Smooth muscle cell (in vitro differentiated cells): ENCODE measurements around the gene DNAH11. TPM values are rescaled to one million over a fixed set of nuclear protein-coding genes. Genes with fewer than 3 reads are reported as not detected.
A peak's percentile ranks its signal among the peaks of the same experiment; 100 is the strongest.

Source experiments
- DNase-seq: peaks from one replicate; lab custom pipeline; 2025; ENCODE audit not compliant: unreplicated experiment; lab: John Stamatoyannopoulos, UW
- H2AFZ ChIP-seq: fragments of 200-600 bp; sonication (generic); 2 replicates; pipeline ENCODE4 v1.6.0; 2016; ENCODE audit warnings: antibody characterized with exemption, low read depth, mild to moderate bottlenecking
- H3F3A ChIP-seq: fragments of 200-600 bp; sonication (generic); 2 replicates; pipeline ENCODE4 v1.6.0; 2017; ENCODE audit warnings: antibody characterized with exemption, low read depth
- H3K27ac ChIP-seq: fragments of 200-600 bp; sonication (generic); 2 replicates; pipeline ENCODE4 v1.5.1; 2016; ENCODE audit warnings: low read depth, mild to moderate bottlenecking
- H3K27me3 ChIP-seq: fragments of 200-600 bp; sonication (generic); 2 replicates; pipeline ENCODE4 v1.6.1; 2016; ENCODE audit warnings: low read depth, mild to moderate bottlenecking
- H3K36me3 ChIP-seq: fragments of 200-600 bp; sonication (generic); 2 replicates; pipeline ENCODE4 v1.5.1; 2016; ENCODE audit warnings: low read depth
- H3K4me1 ChIP-seq: fragments of 200-600 bp; sonication (generic); 2 replicates; pipeline ENCODE4 v1.5.1; 2016; ENCODE audit warnings: low read depth
- H3K4me2 ChIP-seq: fragments of 200-600 bp; sonication (generic); 2 replicates; pipeline ENCODE4 v1.6.0; 2016; ENCODE audit warnings: mild to moderate bottlenecking
- H3K4me3 ChIP-seq: fragments of 200-600 bp; sonication (generic); 2 replicates; pipeline ENCODE4 v1.5.1; 2016; ENCODE audit warnings: mild to moderate bottlenecking
- H3K79me2 ChIP-seq: fragments of 200-600 bp; sonication (generic); 2 replicates; pipeline ENCODE4 v1.6.0; 2016; ENCODE audit warnings: low read depth, mild to moderate bottlenecking
- H3K9ac ChIP-seq: fragments of 200-600 bp; sonication (generic); 2 replicates; pipeline ENCODE4 v1.6.0; 2016; ENCODE audit warnings: low read depth
- H3K9me3 ChIP-seq: fragments of 200-600 bp; sonication (generic); replicated peaks from 2 replicates; pipeline ENCODE4 v1.5.1; 2016; ENCODE audit warnings: low read depth
- H4K20me1 ChIP-seq: fragments of 200-600 bp; sonication (generic); 2 replicates; pipeline ENCODE4 v1.6.0; 2016; ENCODE audit warnings: low read depth
- CTCF ChIP-seq: fragments of 200-600 bp; sonication (generic); IDR thresholded peaks from 2 replicates; pipeline ENCODE4 v1.5.1; 2017; ENCODE audit warnings: borderline replicate concordance, mild to moderate bottlenecking, antibody characterized with exemption; ENCODE audit not compliant: insufficient read depth, poor library complexity, severe bottlenecking
- WGBS: methylation state at CpG from one replicate; pipeline ENCODE4 v1.1.7; 2016; ENCODE audit warnings: low lambda C conversion rate; 5-methylcytosine and 5-hydroxymethylcytosine counted together
- polyA plus RNA-seq: library from polyadenylated mRNA; unstranded; fragments of >200 nt; fragmentation: Nextera tagmentation; extraction: Ambion mirVana; gene quantifications from 2 replicates; pipeline ENCODE4 v1.2.1, GENCODE V29; 2016
- total RNA-seq: library from RNA; depleted of rRNA; stranded (reverse); fragments of >200 nt; gene quantifications from 2 replicates; pipeline ENCODE4 v1.2.3, GENCODE V29; 2014

Gene DNAH11
- total and polyA plus RNA-seq, 2 experiments from 2014 or later: 0.22 to 0.63 TPM

GRCh38 chr7:21718391-21718790, 175.6 kb downstream of the DNAH11 start:
- H3K27me3 ChIP-seq: peaks cover 3% of the 10 kb centered on the region
- no peaks in the 10 kb centered on the region for H3F3A ChIP-seq
- H3K4me2 ChIP-seq: no peak overlapping the region
- no peak overlapping the region for H3K9ac ChIP-seq
- H2AFZ ChIP-seq: no peak overlapping the region
- no peak overlapping the region for H3K27ac ChIP-seq
- no peaks in the 10 kb centered on the region for H3K4me1 ChIP-seq
- no peaks in the 10 kb centered on the region for H3K79me2 ChIP-seq
- no peaks in the 10 kb centered on the region for H3K36me3 ChIP-seq
- no peaks in the 10 kb centered on the region for H4K20me1 ChIP-seq
- no peak for DNase-seq
- TF ChIP-seq CTCF: no peak
- no peak overlapping the region for H3K4me3 ChIP-seq
- H3K9me3 ChIP-seq: no peaks in the 10 kb centered on the region

GRCh38 chr7:21719846-21720245, 177.0 kb downstream of the DNAH11 start:
- H3K79me2 ChIP-seq: no peaks in the 10 kb centered on the region
- no peaks in the 10 kb centered on the region for H3K36me3 ChIP-seq
- H3K4me1 ChIP-seq: no peaks in the 10 kb centered on the region
- H3K9ac ChIP-seq: no peak overlapping the region
- H3K4me3 ChIP-seq: no peak overlapping the region
- no peak overlapping the region for H3K27ac ChIP-seq
- H4K20me1 ChIP-seq: no peaks in the 10 kb centered on the region
- H3K27me3 ChIP-seq: peaks cover 3% of the 10 kb centered on the region
- 94% methylated on average over 10 of the region's 10 CpGs for WGBS
- H2AFZ ChIP-seq: no peak overlapping the region
- H3K4me2 ChIP-seq: no peak overlapping the region
- DNase-seq: no peak
- H3K9me3 ChIP-seq: no peaks in the 10 kb centered on the region
- TF ChIP-seq CTCF: no peak
- H3F3A ChIP-seq: no peaks in the 10 kb centered on the region

- H3K36me3 ChIP-seq: no peaks in the 10 kb centered on the region
- H3K4me3 ChIP-seq: no peak overlapping the region
- no peaks in the 10 kb centered on the region for H4K20me1 ChIP-seq
- 99% methylated on average over 4 of the region's 4 CpGs for WGBS
- H3K27me3 ChIP-seq: no peaks in the 10 kb centered on the region
- no peak overlapping the region for H3K27ac ChIP-seq
- H3K9ac ChIP-seq: no peak overlapping the region
- DNase-seq: no peak
- H3K79me2 ChIP-seq: no peaks in the 10 kb centered on the region
- H3K4me2 ChIP-seq: no peak overlapping the region
- no peaks in the 10 kb centered on the region for H3K4me1 ChIP-seq
- TF ChIP-seq CTCF: peak; percentile 34
- no peaks in the 10 kb centered on the region for H3F3A ChIP-seq
- no peak overlapping the region for H2AFZ ChIP-seq
- H3K9me3 ChIP-seq: no peaks in the 10 kb centered on the region
Observed at GRCh38 chr7:21722371-21722770, 179.5 kb downstream of the DNAH11 start.

- no peak for DNase-seq
- Histone ChIP-seq H3K4me1 (no peaks in the 10 kb centered on the region), H3K4me2 (no peak overlapping the region), H3F3A (no peaks in the 10 kb centered on the region), H2AFZ (no peak overlapping the region), H3K27me3 (no peaks in the 10 kb centered on the region), H3K36me3 (no peaks in the 10 kb centered on the region), H3K27ac (no peak overlapping the region), H3K79me2 (no peaks in the 10 kb centered on the region), H3K4me3 (no peak overlapping the region), H4K20me1 (no peaks in the 10 kb centered on the region), H3K9ac (no peak overlapping the region), H3K9me3 (no peaks in the 10 kb centered on the region)
- no peak for TF ChIP-seq CTCF
- 62% methylated on average over 3 of the region's 3 CpGs for WGBS
Observed at GRCh38 chr7:21724562-21724961, 181.7 kb downstream of the DNAH11 start.
